ENCODE results near the gene HCFC1R1.
A peak's percentile ranks its signal among the peaks of the same experiment; 100 is the strongest.

HCFC1R1 gene

DNA sequence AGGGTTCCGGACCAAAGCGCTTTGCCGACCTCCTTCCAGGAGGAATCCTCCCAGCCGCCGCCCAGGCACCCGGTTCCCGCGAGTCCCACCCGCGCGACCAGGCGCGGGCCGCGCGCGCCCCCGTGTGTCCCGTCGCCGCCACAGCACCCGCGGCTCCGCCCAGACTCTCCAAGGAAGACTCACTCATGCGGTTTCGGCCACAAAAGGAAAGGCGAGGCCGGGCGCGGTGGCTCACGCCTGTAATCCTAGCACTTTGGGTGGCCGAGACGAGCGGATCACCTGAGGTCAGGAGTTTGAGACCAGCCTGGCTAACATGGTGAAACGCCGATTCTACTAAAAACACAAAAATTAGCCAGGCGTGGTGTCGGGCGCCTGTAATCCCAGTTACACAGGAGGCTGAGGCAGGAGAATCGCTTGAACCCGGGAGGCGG lies 40.0 kb downstream of the HCFC1R1 start:
- no peak overlapping the region for H3K27ac ChIP-seq

DNA sequence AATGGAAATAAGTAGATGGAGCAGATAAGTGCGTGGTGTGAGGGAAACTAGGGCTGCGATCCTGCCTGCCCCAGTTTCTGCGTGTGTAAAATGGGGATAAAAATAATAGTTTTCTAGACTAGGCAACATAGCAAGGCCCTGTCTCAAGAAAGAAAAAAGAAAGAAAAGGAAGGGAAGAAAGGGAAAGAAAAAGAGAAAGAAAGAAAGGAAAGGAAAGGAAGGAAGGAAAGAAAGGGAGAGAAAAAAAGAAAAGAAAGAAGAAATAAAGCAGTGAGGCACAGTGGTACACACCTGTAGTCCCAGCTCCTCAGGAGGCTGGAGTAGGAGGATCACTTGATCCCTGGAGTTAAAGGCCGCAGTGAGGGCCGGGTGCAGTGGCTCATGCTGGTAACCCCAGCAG lies 41.3 kb downstream of the HCFC1R1 start:
- H3K27ac ChIP-seq = no peak overlapping the region
- TF ChIP-seq, protein P1, sequence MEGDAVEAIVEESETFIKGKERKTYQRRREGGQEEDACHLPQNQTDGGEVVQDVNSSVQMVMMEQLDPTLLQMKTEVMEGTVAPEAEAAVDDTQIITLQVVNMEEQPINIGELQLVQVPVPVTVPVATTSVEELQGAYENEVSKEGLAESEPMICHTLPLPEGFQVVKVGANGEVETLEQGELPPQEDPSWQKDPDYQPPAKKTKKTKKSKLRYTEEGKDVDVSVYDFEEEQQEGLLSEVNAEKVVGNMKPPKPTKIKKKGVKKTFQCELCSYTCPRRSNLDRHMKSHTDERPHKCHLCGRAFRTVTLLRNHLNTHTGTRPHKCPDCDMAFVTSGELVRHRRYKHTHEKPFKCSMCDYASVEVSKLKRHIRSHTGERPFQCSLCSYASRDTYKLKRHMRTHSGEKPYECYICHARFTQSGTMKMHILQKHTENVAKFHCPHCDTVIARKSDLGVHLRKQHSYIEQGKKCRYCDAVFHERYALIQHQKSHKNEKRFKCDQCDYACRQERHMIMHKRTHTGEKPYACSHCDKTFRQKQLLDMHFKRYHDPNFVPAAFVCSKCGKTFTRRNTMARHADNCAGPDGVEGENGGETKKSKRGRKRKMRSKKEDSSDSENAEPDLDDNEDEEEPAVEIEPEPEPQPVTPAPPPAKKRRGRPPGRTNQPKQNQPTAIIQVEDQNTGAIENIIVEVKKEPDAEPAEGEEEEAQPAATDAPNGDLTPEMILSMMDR (conservative IDR thresholded peaks at IDR 0.05) = no peak

More for the DNA sequence above, 40.0 kb downstream of the HCFC1R1 start:
- TF ChIP-seq, protein P1 (conservative IDR thresholded peaks at IDR 0.05) = peak; percentile 92

DNA sequence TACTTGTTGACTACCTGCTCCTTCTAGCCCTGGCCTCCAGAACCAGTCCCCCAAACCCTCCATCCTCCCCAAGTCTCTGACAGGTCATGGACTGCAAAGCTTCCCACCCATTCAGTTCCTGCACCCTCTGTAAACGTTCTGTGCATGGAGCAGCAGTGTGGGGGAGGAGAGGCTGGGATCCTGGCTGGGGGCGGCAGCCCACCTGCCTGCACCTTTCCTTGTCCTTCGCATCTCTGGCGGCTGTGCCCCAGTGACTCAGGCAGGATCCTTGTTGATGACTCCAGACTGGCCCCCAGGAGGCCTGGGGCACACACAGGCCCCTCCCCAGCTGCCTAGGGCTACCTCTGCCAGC lies 41.9 kb downstream of the HCFC1R1 start:
- TF ChIP-seq, protein P1 (conservative IDR thresholded peaks at IDR 0.05) = no peak
- H3K27ac ChIP-seq = no peak overlapping the region

DNA sequence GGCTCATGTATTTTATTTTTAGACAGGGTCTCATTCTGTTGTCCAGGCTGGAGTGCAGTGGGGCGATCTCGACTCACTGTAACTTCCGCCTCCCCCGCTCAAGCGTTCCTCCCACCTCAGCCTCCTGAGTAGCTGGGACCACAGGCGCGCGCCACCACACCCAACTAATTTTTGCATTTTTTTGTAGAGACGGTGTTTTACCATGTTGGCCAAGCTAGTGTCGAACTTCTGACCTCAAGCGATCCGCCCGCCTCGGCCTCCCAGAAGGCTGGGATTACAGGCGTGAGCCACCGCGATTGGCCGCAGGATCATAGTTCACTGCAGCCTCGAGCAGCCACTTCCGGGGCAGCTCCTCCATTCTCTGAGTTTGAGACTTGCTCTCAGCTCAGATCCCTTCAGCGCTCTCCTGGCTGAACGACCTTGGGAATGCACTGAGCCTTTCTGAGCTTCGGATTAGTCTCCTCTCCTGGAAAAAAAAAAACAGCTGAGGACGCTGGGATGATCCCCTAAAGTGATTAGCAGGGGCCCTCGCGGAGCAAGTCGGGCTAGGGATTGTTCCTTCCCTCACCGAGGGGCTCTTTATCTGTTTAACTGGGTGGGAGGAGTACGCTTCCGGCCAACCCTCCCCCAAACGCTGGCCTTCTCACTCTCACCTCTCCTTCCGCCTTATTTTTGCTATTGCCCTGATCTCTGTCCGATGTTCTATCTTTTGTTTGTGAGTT lies 42.4 kb downstream of the HCFC1R1 start:
- TF ChIP-seq, protein P1 (conservative IDR thresholded peaks at IDR 0.05) = no peak
- peak overlapping the region; percentile 75 for H3K27ac ChIP-seq

DNA sequence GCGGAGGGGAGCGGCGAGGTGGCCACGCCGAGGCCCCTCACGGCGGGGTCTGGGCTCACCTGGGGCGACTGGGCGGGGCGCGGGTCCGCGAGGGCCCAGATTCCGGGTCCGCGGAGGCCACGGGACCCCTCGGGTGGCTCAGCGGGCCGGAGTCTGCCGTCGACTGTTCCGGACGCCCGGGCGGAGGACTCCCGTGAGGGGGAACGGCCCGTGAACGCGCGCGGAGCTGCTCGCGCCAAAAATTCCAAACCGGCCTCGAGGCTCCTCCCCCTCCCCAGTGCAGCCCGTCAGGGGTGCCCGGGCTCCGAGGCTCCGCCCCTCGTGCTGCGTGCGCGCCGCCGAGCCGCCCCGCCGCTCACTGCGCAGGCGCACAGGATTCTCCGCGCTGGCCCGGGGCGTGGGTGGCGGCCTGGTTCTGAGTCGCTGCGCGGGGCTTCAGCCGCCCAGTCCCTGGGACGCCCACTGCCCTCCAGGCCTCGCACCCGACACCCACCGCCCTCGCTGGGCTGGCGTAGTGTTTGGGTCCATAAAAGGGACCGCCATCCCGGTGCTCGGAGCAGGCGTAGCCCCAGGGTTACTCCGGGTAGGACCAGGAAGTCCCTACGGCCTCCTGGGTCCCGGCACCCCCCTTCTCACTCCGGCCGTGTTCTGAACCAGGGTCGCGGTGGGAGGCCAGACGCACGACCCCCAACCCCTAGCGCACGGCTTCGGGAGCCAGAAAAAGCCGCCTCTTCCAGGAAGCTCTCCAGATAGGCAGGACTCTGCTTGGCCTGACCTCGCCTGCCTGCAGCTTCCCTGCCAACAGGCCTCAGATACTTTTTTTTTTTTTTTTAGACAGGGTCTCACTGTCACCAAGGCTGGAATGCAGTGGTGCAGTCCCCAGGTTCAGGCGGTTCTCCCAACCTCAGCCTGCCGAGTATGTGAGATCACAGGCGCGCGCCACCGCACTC lies 43.2 kb downstream of the HCFC1R1 start, which contains the start of gene PKMYT1:
Gene PKMYT1, minus strand, starts transcription at position 220 of the 950 bp plus-strand sequence. CDS start 789 bp downstream, outside the sequence.
- TF ChIP-seq, protein P1 (conservative IDR thresholded peaks at IDR 0.05) = no peak
- H3K27ac ChIP-seq = peak within 1 kb of the TSS; percentile 75

DNA sequence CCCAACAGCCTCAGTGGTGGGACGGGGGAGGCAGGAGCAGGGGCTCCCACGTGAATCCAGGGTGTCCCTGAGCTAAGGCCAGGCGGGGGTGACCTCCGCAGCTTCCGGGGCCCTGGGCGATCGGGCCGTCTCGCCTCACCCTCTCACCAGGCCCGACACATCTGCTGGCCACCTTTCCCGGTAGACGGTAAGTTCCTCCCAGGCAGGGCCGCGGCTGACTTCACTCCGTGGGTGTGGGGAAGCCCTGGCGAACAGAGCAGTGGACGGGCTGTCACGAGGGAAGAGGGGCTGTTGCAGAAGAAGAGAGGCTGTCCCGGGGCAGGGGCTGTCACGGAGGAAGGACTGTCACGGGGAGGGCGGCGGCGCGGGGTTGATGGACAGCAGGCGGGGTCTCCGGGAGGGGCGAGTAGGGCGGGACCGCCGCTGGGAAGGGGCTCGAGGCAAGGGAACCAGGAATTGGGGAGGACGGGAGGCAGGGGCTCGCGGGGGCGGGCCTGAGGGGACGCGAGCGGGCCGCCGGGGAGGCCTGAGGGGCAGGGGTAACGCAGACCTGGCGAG lies 44.0 kb downstream of the HCFC1R1 start:
- H3K27ac ChIP-seq = peak overlapping the region; percentile 75; the same call in 1 of the 2 replicates
- TF ChIP-seq, protein P1 (conservative IDR thresholded peaks at IDR 0.05) = no peak

DNA sequence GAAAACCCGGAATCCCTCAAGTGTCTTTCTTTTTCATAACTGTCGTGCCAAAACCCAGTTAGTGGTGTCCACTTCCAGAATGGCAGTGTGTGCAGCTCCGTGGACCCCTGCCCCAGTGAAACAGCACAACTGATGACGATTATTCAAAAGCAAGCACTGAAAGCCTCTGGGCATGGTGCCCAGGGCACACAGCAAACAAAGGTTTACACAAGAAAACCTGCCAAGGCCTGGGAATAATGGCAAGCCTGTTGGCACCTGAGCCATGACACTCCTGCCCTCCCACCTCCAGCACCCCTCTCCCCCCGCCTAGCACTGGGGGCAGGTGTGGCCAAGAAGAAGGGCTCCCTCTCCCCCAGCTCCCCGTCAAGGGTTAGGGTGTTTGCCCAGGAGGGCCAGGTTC lies 46.3 kb downstream of the HCFC1R1 start:
- TF ChIP-seq, protein P1 (conservative IDR thresholded peaks at IDR 0.05) = no peak
- peak overlapping the region; percentile 80 for H3K27ac ChIP-seq

All from VCaP (cell line).